Frontal cortex (tissue), 4 donors: ENCODE measurements around the gene SLC22A23. TPM values are rescaled to one million over a fixed set of nuclear protein-coding genes. Genes with fewer than 3 reads are reported as not detected.

Experiments used
- DNase-seq, 2 donors: peaks; one replicate each; pipeline ENCODE4 v3.0.0; 2012; ENCODE audit warnings: low spot score in 2 of 2
- FAIRE-seq: peaks from 2 replicates; lab custom pipeline; 2012; peaks lifted over from hg19 to GRCh38; lab: Jason Lieb, UNC
- total RNA-seq: library from RNA; depleted of rRNA; stranded (reverse); fragments of >200 nt; gene quantifications from one replicate; pipeline ENCODE4 v1.2.3, GENCODE V29; 2014
- donor health status: control.
- donor health status: control.
- donor health status: control.

Gene SLC22A23
- total RNA-seq, 1 donor from 2014 or later: 22.8 TPM

DNA sequence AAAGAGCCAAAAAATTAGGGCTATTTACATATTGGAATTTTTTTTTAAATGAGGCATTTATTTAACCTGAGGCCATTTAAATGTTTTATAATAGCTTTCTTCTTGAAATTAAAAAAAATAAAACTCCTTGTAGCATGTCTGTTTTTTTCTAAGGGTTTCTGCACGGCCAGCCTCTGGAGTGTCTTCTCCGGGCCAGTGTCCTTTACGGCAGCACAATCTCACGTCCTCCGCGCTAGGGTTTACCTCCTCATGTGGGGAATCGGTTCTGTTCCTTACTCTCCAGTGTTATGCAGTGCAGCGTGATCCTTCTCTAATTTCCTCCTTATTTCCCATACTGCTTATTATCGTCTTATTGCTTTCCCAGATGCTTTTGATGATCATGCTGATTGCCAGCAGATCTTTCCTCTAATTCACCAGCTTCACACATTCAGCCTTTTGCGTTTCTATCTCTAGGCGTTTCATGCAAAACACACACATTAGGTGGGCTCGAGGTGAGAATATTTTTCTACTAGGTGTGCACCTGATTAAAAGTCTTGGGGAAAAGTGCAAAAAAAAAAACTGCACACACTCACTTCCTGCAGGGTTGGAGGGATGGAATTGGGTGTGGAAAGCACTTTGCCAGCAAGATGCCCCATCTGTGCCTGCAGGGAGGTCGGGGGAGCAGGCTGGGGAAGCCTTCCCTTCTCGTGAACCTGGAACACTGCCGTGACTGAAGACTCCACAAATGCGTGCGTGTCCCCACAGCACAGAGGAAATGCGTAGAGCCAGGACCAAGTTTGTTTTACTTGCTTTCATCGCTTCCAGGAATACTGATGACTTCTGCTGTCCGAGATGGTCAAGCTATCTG, 142.0 kb downstream of the SLC22A23 start:
- FAIRE-seq (no peak), DNase-seq (no peak)

GRCh38 chr6:3314176-3314575, 142.7 kb downstream of the SLC22A23 start:
- no peak for FAIRE-seq
- DNase-seq: no peak

DNA sequence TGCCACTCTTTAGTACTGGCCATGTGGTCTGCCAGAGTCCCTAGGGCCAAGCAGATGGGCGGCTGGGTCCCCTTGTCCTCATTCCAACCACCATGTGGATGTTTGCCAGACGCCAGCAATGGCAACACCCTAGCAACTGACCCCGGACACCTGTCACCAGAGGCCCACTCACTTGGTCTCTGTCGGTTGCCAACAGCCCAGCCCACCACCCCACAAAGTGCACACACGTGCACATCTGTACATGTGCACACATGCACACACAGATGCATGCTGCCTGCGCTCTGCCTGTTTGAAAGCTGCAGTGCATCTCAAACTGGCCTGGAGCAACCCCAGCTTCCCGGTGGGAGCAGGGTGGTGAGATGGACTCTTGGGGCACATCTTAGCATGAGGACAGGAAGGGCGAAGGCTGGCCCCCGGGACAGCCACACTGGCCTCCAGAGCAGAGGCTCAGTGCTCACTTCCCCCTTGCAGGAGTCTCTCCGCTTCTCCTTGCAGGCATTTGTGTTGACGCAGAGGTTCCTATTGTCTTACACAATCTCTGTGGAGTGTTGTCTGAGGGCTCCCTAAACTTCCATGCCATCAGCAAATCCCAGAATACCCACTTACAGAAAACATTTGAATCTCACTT, 144.1 kb downstream of the SLC22A23 start:
- no peak for FAIRE-seq
- no peak for DNase-seq

DNA sequence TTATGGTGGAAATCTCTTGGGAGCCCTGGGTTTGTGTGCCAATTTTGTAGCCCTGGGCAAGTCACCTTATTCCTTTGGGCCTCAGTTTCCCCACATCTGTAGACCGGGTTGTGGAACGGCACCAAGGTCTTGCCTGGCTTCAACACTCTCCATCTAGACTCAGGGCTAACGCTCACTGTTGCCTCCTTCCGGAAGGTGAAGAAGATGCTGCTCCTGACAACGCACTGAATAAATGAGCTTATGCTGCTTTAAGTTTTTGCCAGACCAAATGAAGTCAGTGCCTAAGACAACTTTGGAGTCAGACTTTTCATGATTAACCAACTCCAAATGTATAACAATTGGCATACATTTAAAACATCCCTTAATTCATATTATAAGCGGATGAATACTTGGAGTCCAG, 145.0 kb downstream of the SLC22A23 start:
- DNase-seq: no peak
- FAIRE-seq: no peak

DNA sequence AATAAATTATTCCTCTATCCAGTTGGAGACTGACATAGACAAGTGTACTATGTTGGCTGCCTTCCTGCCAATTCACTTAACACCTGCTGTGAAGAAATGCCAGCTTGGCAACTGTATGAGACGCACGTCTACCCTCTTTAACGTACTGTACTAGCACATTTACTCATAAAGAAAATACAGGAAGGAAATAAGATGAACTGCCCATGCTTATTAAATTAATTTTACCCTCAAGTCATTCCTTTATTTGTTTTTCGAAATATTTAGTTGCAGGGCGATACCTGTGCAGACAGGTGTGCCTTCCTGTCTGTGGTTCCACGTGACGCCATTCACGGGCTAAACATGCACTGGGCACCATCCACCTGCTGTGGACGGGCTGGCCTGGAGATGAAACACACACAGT, 146.1 kb downstream of the SLC22A23 start:
- FAIRE-seq: no peak
- DNase-seq: no peak

GRCh38 chr6:3310051-3310448, 146.8 kb downstream of the SLC22A23 start:
- DNase-seq: no peak
- no peak for FAIRE-seq

- FAIRE-seq (no peak), DNase-seq (no peak)
Observed at GRCh38 chr6:3309391-3310050, 147.3 kb downstream of the SLC22A23 start.

DNA sequence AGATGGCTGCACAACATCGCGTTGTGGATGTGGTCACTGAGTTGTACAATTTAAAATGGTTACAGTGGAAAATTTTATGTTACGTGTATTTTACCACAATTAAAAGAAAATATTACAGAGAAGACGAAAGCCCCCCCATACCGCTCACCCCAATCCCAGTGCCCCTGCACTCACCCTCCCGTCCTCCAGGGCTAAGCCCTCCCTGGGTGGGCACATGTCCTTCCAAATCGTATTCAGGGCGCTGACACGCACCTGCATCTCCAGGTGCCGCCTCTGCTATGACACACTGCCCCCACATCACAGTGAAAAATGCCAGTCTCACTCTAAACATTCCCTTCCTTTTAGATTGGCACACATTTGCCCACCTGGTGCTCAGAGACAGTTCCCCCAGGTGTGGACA, 148.7 kb downstream of the SLC22A23 start:
- FAIRE-seq (no peak), DNase-seq (no peak)

GRCh38 chr6:3307436-3307835, 149.4 kb downstream of the SLC22A23 start:
- no peak for DNase-seq
- no peak for FAIRE-seq

DNA sequence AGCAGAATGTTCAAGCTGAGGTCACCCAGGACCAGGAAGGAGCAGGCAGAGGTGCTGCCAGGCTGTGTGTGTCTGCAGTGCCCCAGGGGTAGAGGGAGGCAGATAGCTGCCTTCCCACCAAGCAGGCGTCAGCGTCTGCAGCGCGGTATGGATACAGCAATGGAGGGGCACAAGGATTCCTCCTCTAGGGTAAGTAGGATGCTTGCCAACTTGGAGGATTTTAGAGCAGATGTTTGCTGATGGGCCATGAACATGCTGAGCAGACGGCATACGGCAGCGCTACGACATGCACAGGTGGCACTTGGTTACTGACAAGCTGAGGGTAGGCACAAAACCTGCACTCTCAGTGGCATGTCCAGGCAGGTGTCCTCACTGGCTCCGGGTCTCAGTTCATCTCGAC, 150.0 kb downstream of the SLC22A23 start:
- FAIRE-seq (no peak), DNase-seq (no peak)

- no peak for FAIRE-seq
- DNase-seq: no peak
Observed at GRCh38 chr6:3305831-3306230, 151.0 kb downstream of the SLC22A23 start.

GRCh38 chr6:3305216-3305565, 151.7 kb downstream of the SLC22A23 start:
- DNase-seq (no peak), FAIRE-seq (no peak)

GRCh38 chr6:3304500-3305215, 152.2 kb downstream of the SLC22A23 start:
- DNase-seq: no peak
- no peak for FAIRE-seq

- DNase-seq: no peak
- no peak for FAIRE-seq
Observed at GRCh38 chr6:3303795-3304411, 152.9 kb downstream of the SLC22A23 start.

DNA sequence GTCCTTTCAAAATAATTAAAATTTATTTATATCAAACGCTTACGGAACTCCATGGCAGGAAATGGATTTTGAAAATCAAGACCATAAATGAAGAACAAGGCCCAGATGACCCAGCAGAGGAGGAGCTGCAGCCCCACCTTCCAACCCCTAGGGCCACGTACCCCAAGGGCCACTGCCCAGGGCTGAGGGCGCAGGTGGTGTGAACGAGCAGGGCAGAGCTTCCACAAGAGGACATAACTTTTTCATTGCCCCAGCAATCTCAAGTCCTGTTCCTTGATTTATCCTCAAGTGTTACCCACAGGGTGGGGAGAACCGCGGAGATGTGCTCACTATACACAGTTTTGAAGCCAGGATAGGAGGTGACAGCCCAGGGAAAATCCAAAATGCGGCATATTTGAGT, 155.3 kb downstream of the SLC22A23 start:
- FAIRE-seq: no peak
- DNase-seq: no peak

GRCh38 chr6:3299221-3299620, 157.6 kb downstream of the SLC22A23 start:
- no peak for FAIRE-seq
- no peak for DNase-seq

- FAIRE-seq: no peak
Observed at GRCh38 chr6:3297909-3298308, 158.9 kb downstream of the SLC22A23 start.

GRCh38 chr6:3297006-3297405, 159.8 kb downstream of the SLC22A23 start:
- FAIRE-seq: no peak
- no peak for DNase-seq

More at GRCh38 chr6:3297909-3298308, 158.9 kb downstream of the SLC22A23 start:
- DNase-seq: no peak

DNA sequence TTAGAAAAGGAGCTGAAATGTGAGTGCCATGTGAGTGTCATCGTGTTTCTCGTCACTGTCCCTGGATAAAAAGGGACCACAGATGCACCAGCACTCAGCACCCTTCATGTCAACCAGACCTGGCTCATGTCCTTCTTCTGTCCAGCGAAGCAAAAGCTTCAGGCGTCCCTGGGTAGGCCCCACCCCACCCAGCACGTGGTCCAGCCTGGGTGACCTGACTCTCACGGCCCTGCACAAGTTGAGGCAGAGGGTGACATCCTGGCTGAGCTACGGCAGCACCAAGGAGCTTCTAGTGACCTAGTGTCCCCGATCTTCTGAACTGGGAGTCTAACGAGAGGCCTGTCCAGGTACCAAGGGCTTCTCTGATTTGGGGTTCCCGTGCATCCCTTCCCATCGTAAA, 160.3 kb downstream of the SLC22A23 start:
- no peak for FAIRE-seq
- DNase-seq: no peak

DNA sequence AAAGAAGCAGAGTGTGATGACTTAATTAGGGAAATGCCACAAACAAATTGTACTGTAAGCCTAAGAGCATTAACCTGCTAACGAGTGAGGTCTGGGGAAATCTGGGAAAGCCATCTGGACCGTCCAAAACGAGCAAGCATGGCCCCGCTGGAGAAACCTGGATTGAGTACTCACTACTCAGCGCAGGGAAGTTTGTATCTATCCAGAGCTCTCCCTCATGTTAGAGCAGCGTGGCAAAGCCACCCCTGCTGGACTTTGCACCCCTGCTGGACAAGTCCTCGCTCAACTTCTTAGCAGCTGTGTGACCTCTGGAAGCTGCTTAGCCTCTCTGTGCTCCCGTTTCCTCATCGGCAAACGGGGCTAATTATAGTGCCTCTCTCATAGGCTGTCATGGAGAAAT, 160.8 kb downstream of the SLC22A23 start:
- FAIRE-seq: no peak
- DNase-seq: no peak
